Measurements from ENCODE around the gene SPEM1.

- no peak for TF ChIP-seq POLR2A (IDR thresholded peaks at IDR 0.05)
- TF ChIP-seq POLR2AphosphoS5 (IDR thresholded peaks at IDR 0.05), result no peak
- TF ChIP-seq CTCF (IDR thresholded peaks at IDR 0.05), result no peak
These were observed 1.1 kb downstream of the SPEM1 start for GRCh38 chr17:7421186-7421585.

All from gastroesophageal sphincter (tissue), 3 donors.